ENCODE results near the gene PGGHG.
A peak's percentile ranks its signal among the peaks of the same experiment; 100 is the strongest.

Gene PGGHG

GRCh38 chr11:269146-269890 lies 19.6 kb upstream of the PGGHG start:
- DNase-seq = peak; percentile 96

- DNase-seq = no peak
These were observed 18.2 kb upstream of the PGGHG start for GRCh38 chr11:270451-271318.

DNA sequence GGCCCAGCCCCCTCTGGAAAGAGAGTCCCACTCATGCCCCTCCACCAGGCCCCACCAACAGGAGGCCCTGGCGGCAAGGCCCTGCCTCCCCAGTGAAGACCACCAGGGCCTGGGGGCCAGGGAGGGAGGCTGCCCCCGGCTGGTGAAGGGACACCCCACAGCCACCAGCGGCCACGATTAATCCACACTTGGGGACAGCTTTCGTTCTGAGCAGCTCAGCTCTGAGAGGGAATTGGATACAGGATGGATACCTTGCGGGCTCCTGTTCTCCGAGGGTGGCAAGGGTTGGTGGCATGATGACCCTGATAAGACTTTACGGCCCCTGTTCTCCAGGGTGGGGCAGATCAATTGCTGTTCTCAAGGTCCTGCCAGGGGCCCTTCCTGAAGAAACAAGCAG lies 17.6 kb upstream of the PGGHG start:
- DNase-seq = no peak

GRCh38 chr11:272195-272930 lies 16.6 kb upstream of the PGGHG start:
- DNase-seq = no peak

GRCh38 chr11:272931-273198 lies 16.1 kb upstream of the PGGHG start:
- DNase-seq = no peak

- no peak for DNase-seq
These were observed 12.7 kb upstream of the PGGHG start for GRCh38 chr11:276219-276618.

- DNase-seq = no peak
These were observed 10.7 kb upstream of the PGGHG start, which contains the start of gene NLRP6 for GRCh38 chr11:278001-278951. TSS of gene NLRP6 (plus strand) at chr11:278407. CDS start at chr11:278570, 163 bp downstream.

DNA sequence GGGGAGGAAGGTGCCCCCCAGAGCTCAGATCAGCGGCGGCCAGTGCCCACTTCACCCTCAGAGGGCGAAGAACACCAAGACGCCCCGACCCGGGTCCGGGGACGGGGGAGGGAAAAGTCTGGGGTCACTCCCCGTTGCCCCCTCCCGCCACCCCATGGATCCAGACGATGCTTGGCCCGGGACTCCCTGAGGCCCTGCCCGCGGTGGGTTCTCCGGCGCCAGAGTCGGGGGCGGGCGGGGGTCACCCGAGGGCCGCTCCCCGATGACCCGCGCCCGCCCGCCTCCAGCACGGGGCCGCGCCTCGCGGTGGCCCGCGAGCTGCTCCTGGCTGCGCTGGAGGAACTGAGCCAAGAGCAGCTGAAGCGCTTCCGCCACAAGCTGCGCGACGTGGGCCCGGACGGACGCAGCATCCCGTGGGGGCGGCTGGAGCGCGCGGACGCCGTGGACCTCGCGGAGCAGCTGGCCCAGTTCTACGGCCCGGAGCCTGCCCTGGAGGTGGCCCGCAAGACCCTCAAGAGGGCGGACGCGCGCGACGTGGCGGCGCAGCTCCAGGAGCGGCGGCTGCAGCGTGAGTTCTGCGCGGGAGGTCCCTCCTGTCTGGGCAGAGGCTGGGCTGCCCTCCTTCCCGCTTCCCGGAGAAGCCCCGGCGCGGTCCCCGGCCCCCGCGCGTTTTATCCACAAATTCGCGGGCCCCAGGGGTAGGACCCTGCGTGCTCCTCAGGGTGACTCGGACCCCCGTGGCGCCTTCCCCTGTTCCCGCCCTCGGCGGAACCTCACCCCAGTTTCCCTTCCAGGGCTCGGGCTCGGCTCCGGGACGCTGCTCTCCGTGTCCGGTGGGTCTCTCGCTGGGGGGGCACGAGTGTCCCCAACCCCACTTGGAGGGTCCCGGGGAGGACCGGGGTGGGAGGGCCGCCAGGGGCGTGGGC lies 9.6 kb upstream of the PGGHG start:
- no peak for DNase-seq

DNA sequence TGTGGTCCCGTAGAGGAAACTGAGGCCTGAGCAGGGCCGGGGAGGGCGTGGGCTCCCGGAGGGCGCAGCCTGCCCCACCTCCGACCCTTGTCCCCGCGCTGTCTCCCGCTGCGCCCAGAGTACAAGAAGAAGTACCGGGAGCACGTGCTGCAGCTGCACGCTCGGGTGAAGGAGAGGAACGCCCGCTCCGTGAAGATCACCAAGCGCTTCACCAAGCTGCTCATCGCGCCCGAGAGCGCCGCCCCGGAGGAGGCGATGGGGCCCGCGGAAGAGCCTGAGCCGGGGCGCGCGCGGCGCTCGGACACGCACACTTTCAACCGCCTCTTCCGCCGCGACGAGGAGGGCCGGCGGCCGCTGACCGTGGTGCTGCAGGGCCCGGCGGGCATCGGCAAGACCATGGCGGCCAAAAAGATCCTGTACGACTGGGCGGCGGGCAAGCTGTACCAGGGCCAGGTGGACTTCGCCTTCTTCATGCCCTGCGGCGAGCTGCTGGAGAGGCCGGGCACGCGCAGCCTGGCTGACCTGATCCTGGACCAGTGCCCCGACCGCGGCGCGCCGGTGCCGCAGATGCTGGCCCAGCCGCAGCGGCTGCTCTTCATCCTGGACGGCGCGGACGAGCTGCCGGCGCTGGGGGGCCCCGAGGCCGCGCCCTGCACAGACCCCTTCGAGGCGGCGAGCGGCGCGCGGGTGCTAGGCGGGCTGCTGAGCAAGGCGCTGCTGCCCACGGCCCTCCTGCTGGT lies 8.8 kb upstream of the PGGHG start:
- DNase-seq = no peak

- no peak for DNase-seq
These were observed 8.0 kb upstream of the PGGHG start for GRCh38 chr11:280706-281485.

DNA sequence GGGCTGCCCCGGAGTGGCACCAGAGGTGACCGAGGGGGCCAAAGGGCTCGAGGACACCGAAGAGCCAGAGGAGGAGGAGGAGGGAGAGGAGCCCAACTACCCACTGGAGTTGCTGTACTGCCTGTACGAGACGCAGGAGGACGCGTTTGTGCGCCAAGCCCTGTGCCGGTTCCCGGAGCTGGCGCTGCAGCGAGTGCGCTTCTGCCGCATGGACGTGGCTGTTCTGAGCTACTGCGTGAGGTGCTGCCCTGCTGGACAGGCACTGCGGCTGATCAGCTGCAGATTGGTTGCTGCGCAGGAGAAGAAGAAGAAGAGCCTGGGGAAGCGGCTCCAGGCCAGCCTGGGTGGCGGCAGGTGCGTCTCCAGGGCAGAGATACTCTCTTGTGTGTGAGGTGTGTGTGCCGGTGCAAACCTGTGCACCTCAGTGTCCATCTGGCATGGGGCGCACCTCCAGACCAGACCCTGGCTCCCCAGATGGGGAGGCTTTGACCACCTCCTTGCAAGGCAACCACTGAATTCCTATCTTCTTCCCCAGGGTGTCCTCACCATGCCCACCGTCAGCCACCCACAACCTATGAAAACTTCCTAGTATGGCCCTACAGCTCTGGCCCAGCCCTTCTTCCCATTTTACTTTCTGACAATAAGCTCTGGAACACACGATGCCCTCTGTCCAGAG lies 7.3 kb upstream of the PGGHG start:
- DNase-seq = no peak

- no peak for DNase-seq
These were observed 6.8 kb upstream of the PGGHG start for GRCh38 chr11:282171-282570.

DNA sequence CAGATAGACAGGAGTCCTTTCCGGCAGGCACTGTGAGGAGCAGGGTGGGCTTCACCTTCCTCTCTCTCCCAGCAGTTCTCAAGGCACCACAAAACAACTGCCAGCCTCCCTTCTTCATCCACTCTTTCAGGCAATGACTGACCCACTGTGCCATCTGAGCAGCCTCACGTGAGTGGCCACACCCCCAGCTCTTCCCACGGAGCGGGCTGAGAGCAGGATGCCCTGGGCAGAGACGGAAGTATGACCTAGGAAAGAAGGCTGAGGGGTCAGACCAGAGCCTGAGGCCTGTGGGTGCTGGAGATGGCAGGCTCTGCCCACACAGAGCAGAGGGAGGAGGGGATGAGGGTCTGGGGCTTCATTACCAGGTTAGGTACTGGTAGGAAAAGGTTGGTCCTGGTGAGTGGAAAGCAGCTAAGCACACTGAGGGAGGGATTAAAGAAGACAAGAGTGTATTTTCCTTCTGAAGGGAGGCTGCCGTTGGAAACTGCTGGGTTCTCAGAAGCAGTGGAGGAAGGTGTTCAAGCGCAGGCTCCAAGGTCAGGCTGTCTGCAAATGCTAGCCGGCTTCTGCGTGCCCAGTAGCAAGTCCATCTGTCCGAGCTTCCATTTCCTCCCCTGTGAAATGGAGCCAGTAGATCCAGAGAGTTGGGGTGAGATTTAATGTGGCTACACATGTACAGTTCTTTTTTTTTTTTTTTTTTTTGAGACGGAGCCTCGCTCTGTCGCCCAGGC lies 6.1 kb upstream of the PGGHG start:
- DNase-seq = no peak

DNA sequence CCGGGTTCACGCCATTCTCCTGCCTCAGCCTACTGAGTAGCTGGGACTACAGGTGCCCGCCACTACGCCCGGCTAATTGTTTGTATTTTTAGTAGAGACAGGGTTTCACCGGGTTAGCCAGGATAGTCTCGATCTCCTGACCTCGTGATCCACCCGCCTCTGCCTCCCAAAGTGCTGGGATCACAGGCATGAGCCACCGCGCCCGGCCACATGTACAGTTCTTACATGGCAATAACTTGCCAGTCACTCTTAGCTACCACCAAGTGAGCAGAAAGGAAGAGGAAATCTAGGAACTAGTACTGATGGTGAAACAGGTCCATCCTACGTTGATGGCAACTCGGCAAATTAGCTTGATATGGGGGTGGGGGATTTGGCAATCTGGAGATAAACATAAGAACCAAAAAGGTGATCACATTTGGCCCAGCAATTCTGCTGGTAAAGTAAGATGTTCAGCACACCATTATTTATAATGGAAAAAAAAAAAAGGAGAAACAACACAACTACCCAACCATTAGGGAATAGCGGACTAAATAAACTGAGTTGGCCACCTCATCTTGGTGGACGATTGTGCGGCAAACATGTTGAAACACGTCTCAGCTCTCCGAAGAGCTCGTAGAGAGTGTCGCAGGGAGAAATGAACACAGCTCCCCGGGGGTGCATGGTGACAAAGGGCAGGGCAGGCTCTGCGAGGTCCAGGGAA lies 5.4 kb upstream of the PGGHG start:
- DNase-seq = no peak

- no peak for DNase-seq
These were observed 4.6 kb upstream of the PGGHG start for GRCh38 chr11:284105-285020.

GRCh38 chr11:285021-285893 lies 3.7 kb upstream of the PGGHG start:
- no peak for DNase-seq
